HEK293 (cell line): ENCODE data around the gene ACHE.

Experiments
- BCL11B ChIP-seq: fragments of 450-650 bp; formaldehyde crosslinking; IDR thresholded peaks from 2 replicates; pipeline ENCODE4 v1.5.1; 2016; ENCODE audit warnings: low read depth, missing biosample characterization, missing genetic modification characterization
- EGR2 ChIP-seq: fragments of 450-650 bp; formaldehyde crosslinking; IDR thresholded peaks from 2 replicates; pipeline ENCODE4 v1.5.1; 2016; ENCODE audit warnings: low read depth, missing biosample characterization, missing genetic modification characterization
- GLIS2 ChIP-seq: fragments of 450-650 bp; formaldehyde crosslinking; IDR thresholded peaks from 2 replicates; pipeline ENCODE4 v1.5.1; 2016; ENCODE audit warnings: missing biosample characterization, missing genetic modification characterization
- KLF16 ChIP-seq: fragments of 450-650 bp; formaldehyde crosslinking; IDR thresholded peaks from 2 replicates; pipeline ENCODE4 v1.5.1; 2017; ENCODE audit warnings: missing biosample characterization, missing genetic modification characterization
- REPIN1 ChIP-seq: fragments of 450-650 bp; formaldehyde crosslinking; IDR thresholded peaks from 2 replicates; pipeline ENCODE4 v1.5.1; 2017; ENCODE audit warnings: missing biosample characterization, missing genetic modification characterization, low read depth
- ZBTB20 ChIP-seq: fragments of 450-650 bp; formaldehyde crosslinking; IDR thresholded peaks from 2 replicates; pipeline ENCODE4 v1.5.1; 2016; ENCODE audit warnings: missing biosample characterization, missing genetic modification characterization
- ZBTB7A ChIP-seq: fragments of 450-650 bp; formaldehyde crosslinking; IDR thresholded peaks from 2 replicates; pipeline ENCODE4 v1.5.1; 2016; ENCODE audit warnings: low read depth, missing biosample characterization, missing genetic modification characterization
- ZBTB8A ChIP-seq: fragments of 450-650 bp; formaldehyde crosslinking; IDR thresholded peaks from 2 replicates; pipeline ENCODE4 v1.5.1; 2016; ENCODE audit warnings: missing biosample characterization, missing genetic modification characterization
- ZFHX2 ChIP-seq: fragments of 450-650 bp; formaldehyde crosslinking; conservative IDR thresholded peaks from 2 replicates; pipeline ENCODE4 v1.5.1; 2016; ENCODE audit warnings: missing biosample characterization, missing genetic modification characterization
- ZFP3 ChIP-seq: fragments of 450-650 bp; formaldehyde crosslinking; IDR thresholded peaks from 2 replicates; pipeline ENCODE4 v1.5.1; 2016; ENCODE audit warnings: low read depth, missing biosample characterization, missing genetic modification characterization
- ZFP69B ChIP-seq: fragments of 450-650 bp; formaldehyde crosslinking; IDR thresholded peaks from 2 replicates; pipeline ENCODE4 v1.5.1; 2016; ENCODE audit warnings: missing biosample characterization, missing genetic modification characterization
- ZIC2 ChIP-seq: fragments of 450-650 bp; formaldehyde crosslinking; IDR thresholded peaks from 2 replicates; pipeline ENCODE4 v1.5.1; 2016; ENCODE audit warnings: missing biosample characterization, missing genetic modification characterization
- ZNF155 ChIP-seq: fragments of 450-650 bp; formaldehyde crosslinking; IDR thresholded peaks from 2 replicates; pipeline ENCODE4 v1.5.1; 2016; ENCODE audit warnings: missing biosample characterization, missing genetic modification characterization
- ZNF16 ChIP-seq: fragments of 450-650 bp; formaldehyde crosslinking; IDR thresholded peaks from 2 replicates; pipeline ENCODE4 v1.5.1; 2016; ENCODE audit warnings: low read depth, missing biosample characterization, missing genetic modification characterization
- ZNF19 ChIP-seq: fragments of 450-650 bp; formaldehyde crosslinking; IDR thresholded peaks from 2 replicates; pipeline ENCODE4; 2016; ENCODE audit warnings: missing biosample characterization, missing genetic modification characterization, low read depth
- ZNF239 ChIP-seq: fragments of 450-650 bp; formaldehyde crosslinking; IDR thresholded peaks from 2 replicates; pipeline ENCODE4 v1.5.1; 2016; ENCODE audit warnings: missing biosample characterization, missing genetic modification characterization
- ZNF24 ChIP-seq: fragments of 450-650 bp; formaldehyde crosslinking; IDR thresholded peaks from 2 replicates; pipeline ENCODE4 v1.5.1; 2016; ENCODE audit warnings: missing biosample characterization, missing genetic modification characterization
- ZNF394 ChIP-seq: fragments of 450-650 bp; formaldehyde crosslinking; IDR thresholded peaks from 2 replicates; pipeline ENCODE4 v1.5.1; 2016; ENCODE audit warnings: missing biosample characterization, missing genetic modification characterization, mild to moderate bottlenecking, moderate library complexity, borderline replicate concordance
- ZNF416 ChIP-seq: fragments of 450-650 bp; formaldehyde crosslinking; IDR thresholded peaks from 2 replicates; pipeline ENCODE4 v1.5.1; 2016; ENCODE audit warnings: missing biosample characterization, missing genetic modification characterization
- ZNF654 ChIP-seq: fragments of 450-650 bp; formaldehyde crosslinking; IDR thresholded peaks from 2 replicates; pipeline ENCODE4 v1.5.1; 2016; ENCODE audit warnings: low read depth, missing biosample characterization, missing genetic modification characterization
- ZNF670 ChIP-seq: fragments of 450-650 bp; formaldehyde crosslinking; IDR thresholded peaks from 2 replicates; pipeline ENCODE4 v1.5.1; 2016; ENCODE audit warnings: missing biosample characterization, missing genetic modification characterization, low read depth
- ZNF707 ChIP-seq: fragments of 450-650 bp; formaldehyde crosslinking; IDR thresholded peaks from 2 replicates; pipeline ENCODE4 v1.5.1; 2016; ENCODE audit warnings: missing biosample characterization, missing genetic modification characterization
- ZNF76 ChIP-seq: fragments of 450-650 bp; formaldehyde crosslinking; IDR thresholded peaks from 2 replicates; pipeline ENCODE4; 2016; ENCODE audit warnings: low read depth, missing biosample characterization, missing genetic modification characterization, borderline replicate concordance
- ZNF837 ChIP-seq: fragments of 450-650 bp; formaldehyde crosslinking; IDR thresholded peaks from 2 replicates; pipeline ENCODE4 v1.5.1; 2016; ENCODE audit warnings: missing biosample characterization, missing genetic modification characterization
- TF ChIP-seq, protein P1 (sequence below): fragments of 450-650 bp; formaldehyde crosslinking; IDR thresholded peaks from 2 replicates; pipeline ENCODE4 v1.5.1; 2016; ENCODE audit warnings: missing biosample characterization, missing genetic modification characterization, borderline replicate concordance
- TF ChIP-seq, protein P2 (sequence below): fragments of 450-650 bp; formaldehyde crosslinking; IDR thresholded peaks from 2 replicates; pipeline ENCODE4 v1.5.0; 2017; ENCODE audit warnings: missing biosample characterization, missing genetic modification characterization, borderline replicate concordance
- TF ChIP-seq, protein P3 (sequence below): fragments of 450-650 bp; formaldehyde crosslinking; IDR thresholded peaks from 2 replicates; pipeline ENCODE4 v1.5.1; 2016; ENCODE audit warnings: missing biosample characterization, missing genetic modification characterization
- TF ChIP-seq, protein P4 (sequence below): fragments of 450-650 bp; formaldehyde crosslinking; IDR thresholded peaks from 2 replicates; pipeline ENCODE4 v1.5.1; 2016; ENCODE audit warnings: missing biosample characterization, missing genetic modification characterization
- TF ChIP-seq, protein P5 (sequence below): fragments of 450-650 bp; formaldehyde crosslinking; IDR thresholded peaks from 2 replicates; pipeline ENCODE4 v1.5.1; 2016; ENCODE audit warnings: missing biosample characterization, missing genetic modification characterization

ACHE gene

DNA sequence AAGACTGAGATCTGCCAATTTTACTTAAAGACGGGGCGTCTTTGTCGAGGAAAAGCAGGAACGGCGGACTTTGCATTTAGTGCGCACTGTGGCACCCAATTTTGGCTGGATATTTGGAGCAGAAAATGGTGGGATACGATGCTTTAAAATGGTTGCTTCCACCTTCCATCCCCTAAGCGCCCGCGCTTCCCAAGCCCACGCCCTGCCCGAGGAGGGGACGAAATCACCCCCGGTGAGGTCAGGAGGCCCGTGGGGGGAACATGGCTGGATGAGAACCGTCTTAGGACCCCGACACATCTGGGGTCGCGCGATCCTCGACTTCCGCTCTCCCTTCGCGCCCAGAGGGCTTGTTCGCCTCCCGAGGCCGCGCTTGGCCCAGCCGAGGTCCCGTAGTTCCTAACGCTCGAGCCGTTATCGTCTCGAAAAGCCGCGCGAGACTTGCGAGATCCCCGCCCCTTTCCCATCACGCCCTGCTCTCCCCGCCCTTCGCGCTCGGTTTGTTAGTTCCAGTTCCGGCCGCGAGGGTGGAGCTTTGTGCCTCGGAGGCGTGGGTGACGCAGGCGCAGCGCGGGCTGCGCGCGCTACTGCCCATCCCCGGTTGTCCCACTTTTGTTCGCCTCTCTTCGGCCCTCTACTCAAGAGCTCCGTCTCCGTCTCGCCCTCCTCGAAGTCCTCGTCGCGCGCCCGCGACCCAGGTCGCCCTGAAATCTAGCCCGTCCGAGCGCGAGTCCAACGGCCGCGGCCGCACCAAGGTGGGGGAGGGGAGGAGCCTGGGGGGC lies 20.9 kb downstream of the ACHE start, which contains the start of gene SRRT (continued):
- no peak for TF ChIP-seq ZNF155 (tag by site-specific recombination)
- TF ChIP-seq ZFHX2 (tag by site-specific recombination): peak; percentile 82
- TF ChIP-seq ZFP69B (tag by site-specific recombination): peak; percentile 43
- peak; percentile 50; the same call in 1 of the 2 replicates for TF ChIP-seq ZNF24 (tag by site-specific recombination)
- TF ChIP-seq ZNF670 (tag by site-specific recombination): no peak
- TF ChIP-seq BCL11B (tag by site-specific recombination): 0 out of 2 replicates have a peak, but pooled peaks have one; percentile 24
- no peak for TF ChIP-seq ZNF16
- TF ChIP-seq, protein P1, sequence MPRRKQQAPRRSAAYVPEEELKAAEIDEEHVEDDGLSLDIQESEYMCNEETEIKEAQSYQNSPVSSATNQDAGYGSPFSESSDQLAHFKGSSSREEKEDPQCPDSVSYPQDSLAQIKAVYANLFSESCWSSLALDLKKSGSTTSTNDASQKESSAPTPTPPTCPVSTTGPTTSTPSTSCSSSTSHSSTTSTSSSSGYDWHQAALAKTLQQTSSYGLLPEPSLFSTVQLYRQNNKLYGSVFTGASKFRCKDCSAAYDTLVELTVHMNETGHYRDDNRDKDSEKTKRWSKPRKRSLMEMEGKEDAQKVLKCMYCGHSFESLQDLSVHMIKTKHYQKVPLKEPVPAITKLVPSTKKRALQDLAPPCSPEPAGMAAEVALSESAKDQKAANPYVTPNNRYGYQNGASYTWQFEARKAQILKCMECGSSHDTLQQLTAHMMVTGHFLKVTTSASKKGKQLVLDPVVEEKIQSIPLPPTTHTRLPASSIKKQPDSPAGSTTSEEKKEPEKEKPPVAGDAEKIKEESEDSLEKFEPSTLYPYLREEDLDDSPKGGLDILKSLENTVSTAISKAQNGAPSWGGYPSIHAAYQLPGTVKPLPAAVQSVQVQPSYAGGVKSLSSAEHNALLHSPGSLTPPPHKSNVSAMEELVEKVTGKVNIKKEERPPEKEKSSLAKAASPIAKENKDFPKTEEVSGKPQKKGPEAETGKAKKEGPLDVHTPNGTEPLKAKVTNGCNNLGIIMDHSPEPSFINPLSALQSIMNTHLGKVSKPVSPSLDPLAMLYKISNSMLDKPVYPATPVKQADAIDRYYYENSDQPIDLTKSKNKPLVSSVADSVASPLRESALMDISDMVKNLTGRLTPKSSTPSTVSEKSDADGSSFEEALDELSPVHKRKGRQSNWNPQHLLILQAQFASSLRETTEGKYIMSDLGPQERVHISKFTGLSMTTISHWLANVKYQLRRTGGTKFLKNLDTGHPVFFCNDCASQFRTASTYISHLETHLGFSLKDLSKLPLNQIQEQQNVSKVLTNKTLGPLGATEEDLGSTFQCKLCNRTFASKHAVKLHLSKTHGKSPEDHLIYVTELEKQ (tag by site-specific recombination): no peak
- TF ChIP-seq, protein P2, sequence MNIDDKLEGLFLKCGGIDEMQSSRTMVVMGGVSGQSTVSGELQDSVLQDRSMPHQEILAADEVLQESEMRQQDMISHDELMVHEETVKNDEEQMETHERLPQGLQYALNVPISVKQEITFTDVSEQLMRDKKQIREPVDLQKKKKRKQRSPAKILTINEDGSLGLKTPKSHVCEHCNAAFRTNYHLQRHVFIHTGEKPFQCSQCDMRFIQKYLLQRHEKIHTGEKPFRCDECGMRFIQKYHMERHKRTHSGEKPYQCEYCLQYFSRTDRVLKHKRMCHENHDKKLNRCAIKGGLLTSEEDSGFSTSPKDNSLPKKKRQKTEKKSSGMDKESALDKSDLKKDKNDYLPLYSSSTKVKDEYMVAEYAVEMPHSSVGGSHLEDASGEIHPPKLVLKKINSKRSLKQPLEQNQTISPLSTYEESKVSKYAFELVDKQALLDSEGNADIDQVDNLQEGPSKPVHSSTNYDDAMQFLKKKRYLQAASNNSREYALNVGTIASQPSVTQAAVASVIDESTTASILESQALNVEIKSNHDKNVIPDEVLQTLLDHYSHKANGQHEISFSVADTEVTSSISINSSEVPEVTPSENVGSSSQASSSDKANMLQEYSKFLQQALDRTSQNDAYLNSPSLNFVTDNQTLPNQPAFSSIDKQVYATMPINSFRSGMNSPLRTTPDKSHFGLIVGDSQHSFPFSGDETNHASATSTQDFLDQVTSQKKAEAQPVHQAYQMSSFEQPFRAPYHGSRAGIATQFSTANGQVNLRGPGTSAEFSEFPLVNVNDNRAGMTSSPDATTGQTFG (tag by site-specific recombination): no peak
- TF ChIP-seq, protein P3, sequence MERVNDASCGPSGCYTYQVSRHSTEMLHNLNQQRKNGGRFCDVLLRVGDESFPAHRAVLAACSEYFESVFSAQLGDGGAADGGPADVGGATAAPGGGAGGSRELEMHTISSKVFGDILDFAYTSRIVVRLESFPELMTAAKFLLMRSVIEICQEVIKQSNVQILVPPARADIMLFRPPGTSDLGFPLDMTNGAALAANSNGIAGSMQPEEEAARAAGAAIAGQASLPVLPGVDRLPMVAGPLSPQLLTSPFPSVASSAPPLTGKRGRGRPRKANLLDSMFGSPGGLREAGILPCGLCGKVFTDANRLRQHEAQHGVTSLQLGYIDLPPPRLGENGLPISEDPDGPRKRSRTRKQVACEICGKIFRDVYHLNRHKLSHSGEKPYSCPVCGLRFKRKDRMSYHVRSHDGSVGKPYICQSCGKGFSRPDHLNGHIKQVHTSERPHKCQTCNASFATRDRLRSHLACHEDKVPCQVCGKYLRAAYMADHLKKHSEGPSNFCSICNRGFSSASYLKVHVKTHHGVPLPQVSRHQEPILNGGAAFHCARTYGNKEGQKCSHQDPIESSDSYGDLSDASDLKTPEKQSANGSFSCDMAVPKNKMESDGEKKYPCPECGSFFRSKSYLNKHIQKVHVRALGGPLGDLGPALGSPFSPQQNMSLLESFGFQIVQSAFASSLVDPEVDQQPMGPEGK (tag by site-specific recombination): peak; percentile 73
- peak; percentile 86 for TF ChIP-seq KLF16 (tag by site-specific recombination)
- TF ChIP-seq ZNF837 (tag by site-specific recombination): no peak
- peak; percentile 21; the same call in 1 of the 2 replicates for TF ChIP-seq REPIN1
- TF ChIP-seq ZNF239 (tag by site-specific recombination): no peak
- TF ChIP-seq, protein P4, sequence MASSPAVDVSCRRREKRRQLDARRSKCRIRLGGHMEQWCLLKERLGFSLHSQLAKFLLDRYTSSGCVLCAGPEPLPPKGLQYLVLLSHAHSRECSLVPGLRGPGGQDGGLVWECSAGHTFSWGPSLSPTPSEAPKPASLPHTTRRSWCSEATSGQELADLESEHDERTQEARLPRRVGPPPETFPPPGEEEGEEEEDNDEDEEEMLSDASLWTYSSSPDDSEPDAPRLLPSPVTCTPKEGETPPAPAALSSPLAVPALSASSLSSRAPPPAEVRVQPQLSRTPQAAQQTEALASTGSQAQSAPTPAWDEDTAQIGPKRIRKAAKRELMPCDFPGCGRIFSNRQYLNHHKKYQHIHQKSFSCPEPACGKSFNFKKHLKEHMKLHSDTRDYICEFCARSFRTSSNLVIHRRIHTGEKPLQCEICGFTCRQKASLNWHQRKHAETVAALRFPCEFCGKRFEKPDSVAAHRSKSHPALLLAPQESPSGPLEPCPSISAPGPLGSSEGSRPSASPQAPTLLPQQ (tag by site-specific recombination): peak; percentile 66
- no peak for TF ChIP-seq ZNF19
- TF ChIP-seq EGR2 (tag by site-specific recombination): peak; percentile 56
- TF ChIP-seq ZBTB7A (tag by site-specific recombination): 0 out of 2 replicates have a peak, but pooled peaks have one; percentile 36
- TF ChIP-seq ZNF416: no peak
- no peak; the same call in 1 of the 2 replicates for TF ChIP-seq ZBTB20 (tag by site-specific recombination)
- TF ChIP-seq ZNF654 (tag by site-specific recombination): no peak
- peak; percentile 64 for TF ChIP-seq ZNF394 (tag by site-specific recombination)
- peak; percentile 64 for TF ChIP-seq ZBTB8A (tag by site-specific recombination)
- TF ChIP-seq ZFP3 (tag by site-specific recombination): no peak
- peak; percentile 95 for TF ChIP-seq ZNF76 (tag by site-specific recombination)
- no peak for TF ChIP-seq ZNF707 (tag by site-specific recombination)
- TF ChIP-seq, protein P5, sequence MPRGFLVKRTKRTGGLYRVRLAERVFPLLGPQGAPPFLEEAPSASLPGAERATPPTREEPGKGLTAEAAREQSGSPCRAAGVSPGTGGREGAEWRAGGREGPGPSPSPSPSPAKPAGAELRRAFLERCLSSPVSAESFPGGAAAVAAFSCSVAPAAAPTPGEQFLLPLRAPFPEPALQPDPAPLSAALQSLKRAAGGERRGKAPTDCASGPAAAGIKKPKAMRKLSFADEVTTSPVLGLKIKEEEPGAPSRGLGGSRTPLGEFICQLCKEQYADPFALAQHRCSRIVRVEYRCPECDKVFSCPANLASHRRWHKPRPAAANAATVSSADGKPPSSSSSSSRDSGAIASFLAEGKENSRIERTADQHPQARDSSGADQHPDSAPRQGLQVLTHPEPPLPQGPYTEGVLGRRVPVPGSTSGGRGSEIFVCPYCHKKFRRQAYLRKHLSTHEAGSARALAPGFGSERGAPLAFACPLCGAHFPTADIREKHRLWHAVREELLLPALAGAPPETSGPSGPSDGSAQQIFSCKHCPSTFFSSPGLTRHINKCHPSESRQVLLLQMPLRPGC (tag by site-specific recombination): peak; percentile 46
- no peak; the same call in 1 of the 2 replicates for TF ChIP-seq ZIC2 (tag by site-specific recombination)
- TF ChIP-seq GLIS2 (tag by site-specific recombination): no peak; the same call in 1 of the 2 replicates
